Measurements from ENCODE around the gene DUSP3.

DNA sequence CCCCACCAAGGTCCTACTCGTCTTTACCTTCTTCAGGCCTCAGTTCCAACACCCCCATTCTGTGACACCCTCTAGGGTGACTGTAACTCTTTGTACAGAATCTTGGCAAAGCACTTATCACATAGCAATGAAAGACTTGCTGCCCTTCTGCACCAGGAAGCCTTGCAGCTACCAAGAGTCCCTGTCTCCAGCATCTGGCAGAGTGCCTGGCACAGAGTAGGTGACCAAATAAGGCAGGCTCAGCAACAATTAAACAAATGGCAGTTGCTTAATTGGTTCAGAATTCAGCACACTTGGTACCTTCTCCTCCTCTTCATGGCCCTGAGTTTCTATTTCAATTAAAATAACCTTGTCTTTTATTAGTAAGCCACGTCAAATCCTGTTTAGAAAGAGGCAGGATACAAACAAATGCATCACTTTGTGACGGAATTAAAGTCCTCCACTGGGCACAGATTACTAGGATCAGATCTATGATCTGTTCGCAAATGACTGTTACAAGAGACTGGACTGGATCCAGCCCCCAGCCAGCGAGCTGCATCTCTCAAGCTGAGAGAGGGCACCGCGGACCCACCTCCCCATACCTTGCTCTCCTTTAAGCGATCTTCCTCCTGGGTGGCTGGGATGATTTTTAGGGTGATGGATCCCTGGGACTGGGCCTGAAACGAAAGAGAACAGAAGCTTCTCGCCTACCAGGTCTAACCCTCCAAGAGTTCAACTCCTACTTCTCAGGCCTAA, 44.7 kb upstream of the DUSP3 start:
- TF ChIP-seq CTCF (conservative IDR thresholded peaks at IDR 0.05; ENCODE audit: low read length) (no peak), EZH2phosphoT487 (IDR thresholded peaks at IDR 0.05; ENCODE audit: borderline replicate concordance, low read depth, low read length) (no peak)
